Stimulated activated CD4-positive, alpha-beta T cell treated with anti-CD3 and anti-CD28 coated beads, Interleukin-15, amount 100 ng/mL, for 24 hours (primary cell): ENCODE results near the gene SMARCAL1.
"Not testable (repeated sequence)": the region's sequence is repeated elsewhere in the genome, so short reads cannot be mapped to it uniquely, and the experiment has no call there.

Source experiments
- DNase-seq: peaks from one replicate; pipeline ENCODE4 v3.0.0-alpha.2; 2020

Gene SMARCAL1

GRCh38 chr2:216502381-216503158, 90.3 kb downstream of the SMARCAL1 start:
- DNase-seq = no peak

GRCh38 chr2:216503159-216503629, 90.9 kb downstream of the SMARCAL1 start:
- DNase-seq = peak; percentile 11

- no peak for DNase-seq
Observed at GRCh38 chr2:216503697-216504375, 91.6 kb downstream of the SMARCAL1 start.

- no peak for DNase-seq
Observed at GRCh38 chr2:216504376-216504762, 92.1 kb downstream of the SMARCAL1 start.

GRCh38 chr2:216505133-216506106, 93.1 kb downstream of the SMARCAL1 start:
- DNase-seq = peak; percentile 31

- peak; percentile 23 for DNase-seq
Observed at GRCh38 chr2:216507220-216508160, 95.2 kb downstream of the SMARCAL1 start.

GRCh38 chr2:216508229-216508628, 95.9 kb downstream of the SMARCAL1 start:
- peak; percentile 17 for DNase-seq

GRCh38 chr2:216516730-216517350, 104.6 kb downstream of the SMARCAL1 start:
- no peak for DNase-seq

GRCh38 chr2:216517447-216518225, 105.4 kb downstream of the SMARCAL1 start:
- no peak for DNase-seq

- DNase-seq = not testable (repeated sequence)
Observed at GRCh38 chr2:216518566-216519119, 106.4 kb downstream of the SMARCAL1 start.

GRCh38 chr2:216519154-216519762, 107.0 kb downstream of the SMARCAL1 start:
- peak; percentile 68 for DNase-seq

- DNase-seq = no peak
Observed at GRCh38 chr2:216520112-216520511, 107.8 kb downstream of the SMARCAL1 start.

- no peak for DNase-seq
Observed at GRCh38 chr2:216522892-216523502, 110.7 kb downstream of the SMARCAL1 start.

GRCh38 chr2:216525972-216526371, 113.7 kb downstream of the SMARCAL1 start:
- no peak for DNase-seq

GRCh38 chr2:216526939-216527338, 114.7 kb downstream of the SMARCAL1 start:
- no peak for DNase-seq

GRCh38 chr2:216527600-216527999, 115.3 kb downstream of the SMARCAL1 start:
- DNase-seq = no peak

- no peak for DNase-seq
Observed at GRCh38 chr2:216532562-216532961, 120.3 kb downstream of the SMARCAL1 start.
